HG03097 (cell line): ENCODE results near the gene PTPRG.

Experiments used
- ATAC-seq: cut with Tn5 transposase; IDR thresholded peaks from one replicate; pipeline ENCODE4 v1.9.1; 2021; ENCODE audit not compliant: unreplicated experiment, low FRiP score

The PTPRG gene

GRCh38 chr3:62329971-62330370 lies 768.6 kb downstream of the PTPRG start:
- no peak for ATAC-seq

- ATAC-seq, result no peak
Measured at GRCh38 chr3:62332017-62332416, 770.6 kb downstream of the PTPRG start.

GRCh38 chr3:62332835-62333244 lies 771.5 kb downstream of the PTPRG start:
- ATAC-seq, result no peak

- ATAC-seq, result no peak
Measured at GRCh38 chr3:62335196-62335595, 773.8 kb downstream of the PTPRG start.

- ATAC-seq, result no peak
Measured at GRCh38 chr3:62343755-62344154, 782.4 kb downstream of the PTPRG start.
